HG03039 (cell line): ENCODE results near the gene KRTAP9-2.
"Not testable (repeated sequence)": the region's sequence is repeated elsewhere in the genome, so short reads cannot be mapped to it uniquely, and the experiment has no call there.

Experiments
- ATAC-seq: cut with Tn5 transposase; IDR thresholded peaks from one replicate; pipeline ENCODE4 v1.9.1; 2021; ENCODE audit warnings: mild to moderate bottlenecking, moderate library complexity; ENCODE audit not compliant: unreplicated experiment

Gene KRTAP9-2

GRCh38 chr17:41226598-41227095 is at the start of gene KRTAP9-2:
Gene KRTAP9-2 (plus strand): TSS chr17:41226648. CDS start chr17:41226655, 7 bp downstream.
- not testable (repeated sequence) for ATAC-seq

- ATAC-seq = no peak
Observed at GRCh38 chr17:41176744-41177387, 49.6 kb upstream of the KRTAP9-2 start.

- ATAC-seq = no peak
Observed at GRCh38 chr17:41177727-41178271, 48.6 kb upstream of the KRTAP9-2 start, which contains the start of gene KRTAP4-2. Gene KRTAP4-2 (minus strand): TSS chr17:41178221. CDS start chr17:41178164, 57 bp downstream.

- ATAC-seq = no peak
Observed at GRCh38 chr17:41178341-41178740, 48.1 kb upstream of the KRTAP9-2 start.

GRCh38 chr17:41178843-41179616 is 47.4 kb upstream of the KRTAP9-2 start:
- ATAC-seq = no peak

- no peak for ATAC-seq
Observed at GRCh38 chr17:41184480-41184961, 41.9 kb upstream of the KRTAP9-2 start, which contains the start of gene KRTAP4-1. Gene KRTAP4-1 (minus strand): TSS chr17:41184911. CDS start chr17:41184854, 57 bp downstream.

GRCh38 chr17:41185001-41185400 is 41.4 kb upstream of the KRTAP9-2 start:
- no peak for ATAC-seq

GRCh38 chr17:41186872-41187271 is 39.6 kb upstream of the KRTAP9-2 start:
- no peak for ATAC-seq

GRCh38 chr17:41189837-41190318 is 36.6 kb upstream of the KRTAP9-2 start, which contains the start of gene KRTAP9-1:
Gene KRTAP9-1 (plus strand): TSS chr17:41189887. CDS start chr17:41189887, 0 bp downstream.
- ATAC-seq = not testable (repeated sequence)

- ATAC-seq = no peak
Observed at GRCh38 chr17:41190328-41190727, 36.1 kb upstream of the KRTAP9-2 start.

- no peak for ATAC-seq
Observed at GRCh38 chr17:41196068-41196467, 30.4 kb upstream of the KRTAP9-2 start.

GRCh38 chr17:41199421-41200078 is 26.9 kb upstream of the KRTAP9-2 start:
- ATAC-seq = no peak

- ATAC-seq = no peak
Observed at GRCh38 chr17:41211845-41212466, 14.5 kb upstream of the KRTAP9-2 start.

- ATAC-seq = no peak
Observed at GRCh38 chr17:41212524-41213169, 13.8 kb upstream of the KRTAP9-2 start.

GRCh38 chr17:41215681-41216080 is 10.8 kb upstream of the KRTAP9-2 start:
- ATAC-seq = no peak

GRCh38 chr17:41223821-41224220 is 2.6 kb upstream of the KRTAP9-2 start:
- ATAC-seq = no peak

GRCh38 chr17:41226051-41226450 is 397 bp upstream of the KRTAP9-2 start:
- no peak for ATAC-seq

GRCh38 chr17:41230094-41230493 is 3.6 kb downstream of the KRTAP9-2 start:
- ATAC-seq = no peak

- no peak for ATAC-seq
Observed at GRCh38 chr17:41231731-41232130, 5.3 kb downstream of the KRTAP9-2 start.
